NCI-H187 (cell line): ENCODE measurements around the gene CHST2.
"Not testable (repeated sequence)": the region's sequence is repeated elsewhere in the genome, so short reads cannot be mapped to it uniquely, and the experiment has no call there.

Source experiments
- DNase-seq, 2 experiments: peaks; one replicate each; lab custom pipeline; 2025; lab: John Stamatoyannopoulos, UW

The CHST2 gene

GRCh38 chr3:143134471-143134870 lies 14.9 kb downstream of the CHST2 start:
- DNase-seq, result no peak

DNA sequence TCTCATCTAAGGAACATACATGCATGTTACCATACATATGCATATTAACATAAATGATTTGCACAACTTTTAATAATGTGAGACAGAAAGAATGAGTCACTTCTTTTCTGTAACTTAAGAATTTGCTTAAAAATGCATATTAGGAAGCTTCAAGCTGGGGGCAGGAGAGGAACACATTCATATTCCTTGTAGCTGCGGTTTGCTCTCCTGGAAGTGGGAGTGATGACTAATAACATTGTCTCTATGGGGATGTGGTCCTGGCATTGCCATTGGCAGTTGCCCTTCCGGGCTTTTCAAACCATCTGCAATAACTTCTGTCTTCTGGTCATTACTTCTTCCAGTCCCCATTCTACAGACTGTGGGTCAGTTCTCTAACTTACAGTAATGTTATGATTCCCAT lies 15.6 kb downstream of the CHST2 start:
- DNase-seq, result no peak

DNA sequence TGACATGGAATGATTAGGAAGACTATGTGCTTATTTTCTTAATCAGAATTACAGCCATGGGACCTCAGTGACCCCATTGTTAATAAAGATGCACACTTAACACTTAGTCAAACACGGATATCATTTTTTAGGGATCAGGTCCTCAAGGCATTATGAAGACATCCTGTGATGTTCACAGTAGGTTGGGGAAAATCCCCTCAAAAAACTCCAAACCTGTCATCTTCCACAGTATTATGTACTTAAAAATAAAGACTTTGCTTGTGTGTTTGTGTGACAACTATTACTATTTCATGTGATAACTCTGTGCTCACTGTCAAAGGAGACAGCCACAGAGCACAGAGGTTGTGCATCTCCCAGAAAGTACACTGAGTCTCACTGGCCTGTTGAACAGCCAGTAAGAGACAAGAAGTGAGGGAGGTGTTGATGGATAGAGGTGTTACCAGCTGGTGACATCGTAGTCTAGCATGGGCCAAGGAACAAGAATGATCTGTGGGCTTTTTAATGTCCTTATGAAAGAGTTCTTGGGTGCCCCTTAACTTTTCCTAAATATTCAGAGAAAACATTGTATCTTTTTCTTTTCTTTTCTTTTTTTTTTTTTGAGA lies 18.0 kb downstream of the CHST2 start:
- DNase-seq, result no peak

DNA sequence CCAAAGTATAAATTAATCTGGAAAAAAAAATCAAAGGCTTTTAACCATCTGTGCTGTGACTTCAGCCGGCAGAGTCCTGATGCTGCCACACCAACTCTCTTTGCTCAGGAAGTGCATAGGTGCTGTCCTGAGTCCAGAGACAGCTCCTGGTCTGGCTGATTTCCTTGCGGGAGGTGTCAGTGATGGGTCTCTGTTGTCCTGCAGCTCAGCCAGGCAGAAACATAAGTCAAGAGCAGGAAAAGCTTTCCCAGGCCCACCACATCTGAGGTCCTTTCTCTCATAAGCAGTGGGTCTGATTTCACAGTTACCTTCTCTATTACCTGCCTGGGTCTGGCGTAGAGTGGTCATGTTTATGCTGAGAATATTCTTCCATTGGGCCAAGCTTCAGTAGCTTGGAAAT lies 19.4 kb downstream of the CHST2 start:
- no peak for DNase-seq

DNA sequence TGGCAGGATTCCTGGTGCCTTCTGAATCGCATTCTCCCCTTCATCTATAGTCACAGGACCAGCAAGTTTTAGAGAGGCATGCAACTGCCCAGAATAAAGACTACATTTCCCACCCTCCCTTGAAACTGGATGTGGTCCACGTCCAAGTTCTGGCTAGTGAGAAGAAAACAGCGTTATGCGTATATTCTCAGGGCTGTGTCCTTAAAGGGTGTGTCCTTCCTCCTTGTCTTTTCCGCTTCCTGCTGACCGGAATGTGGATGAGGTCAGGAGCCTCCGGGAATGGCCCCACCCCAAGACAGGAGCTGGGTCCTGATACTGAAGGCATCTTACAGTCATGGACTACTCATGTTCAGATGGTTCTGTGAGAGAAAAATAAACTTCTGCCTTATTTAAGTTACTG lies 20.2 kb downstream of the CHST2 start:
- no peak for DNase-seq

DNA sequence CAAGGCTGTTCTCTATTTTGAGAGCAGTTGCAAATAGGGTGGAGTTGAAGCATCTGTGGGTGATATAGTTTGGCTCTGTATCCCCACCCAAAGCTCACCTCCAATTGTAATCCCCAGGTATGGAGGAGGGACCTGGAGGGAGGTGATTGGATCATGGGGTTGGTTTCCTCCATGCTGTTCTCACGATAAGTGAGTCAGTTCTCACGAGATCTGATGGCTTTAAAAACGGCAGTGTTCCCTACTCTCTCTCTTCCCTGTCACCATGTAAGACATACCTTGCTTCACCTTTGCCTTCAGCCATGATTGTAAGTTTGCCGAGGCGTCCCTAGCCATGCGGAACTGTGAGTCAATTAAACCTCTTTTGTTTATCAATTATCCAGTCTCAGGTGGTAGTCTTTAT lies 21.0 kb downstream of the CHST2 start:
- DNase-seq, result no peak

GRCh38 chr3:143142354-143142753 lies 22.8 kb downstream of the CHST2 start:
- no peak for DNase-seq

DNA sequence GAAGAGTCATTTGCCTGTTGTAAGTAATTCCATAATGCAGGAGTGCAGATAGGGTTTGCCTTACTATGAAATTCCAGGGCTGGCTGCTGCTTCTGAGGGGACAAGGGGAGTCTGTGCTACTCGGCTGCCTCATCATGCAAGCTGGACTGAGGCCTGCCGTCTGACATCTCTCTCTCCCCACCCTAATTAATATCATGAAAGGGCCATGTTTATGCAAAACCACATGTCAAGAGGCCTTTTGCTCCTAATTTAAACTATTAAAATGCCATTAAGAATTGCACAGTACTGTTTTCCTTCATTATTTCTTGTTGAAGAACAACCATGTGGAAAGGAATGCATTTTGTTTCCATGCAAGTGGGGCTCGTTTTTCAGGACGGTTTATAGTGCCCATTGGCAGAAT lies 26.3 kb downstream of the CHST2 start:
- DNase-seq, result no peak

DNA sequence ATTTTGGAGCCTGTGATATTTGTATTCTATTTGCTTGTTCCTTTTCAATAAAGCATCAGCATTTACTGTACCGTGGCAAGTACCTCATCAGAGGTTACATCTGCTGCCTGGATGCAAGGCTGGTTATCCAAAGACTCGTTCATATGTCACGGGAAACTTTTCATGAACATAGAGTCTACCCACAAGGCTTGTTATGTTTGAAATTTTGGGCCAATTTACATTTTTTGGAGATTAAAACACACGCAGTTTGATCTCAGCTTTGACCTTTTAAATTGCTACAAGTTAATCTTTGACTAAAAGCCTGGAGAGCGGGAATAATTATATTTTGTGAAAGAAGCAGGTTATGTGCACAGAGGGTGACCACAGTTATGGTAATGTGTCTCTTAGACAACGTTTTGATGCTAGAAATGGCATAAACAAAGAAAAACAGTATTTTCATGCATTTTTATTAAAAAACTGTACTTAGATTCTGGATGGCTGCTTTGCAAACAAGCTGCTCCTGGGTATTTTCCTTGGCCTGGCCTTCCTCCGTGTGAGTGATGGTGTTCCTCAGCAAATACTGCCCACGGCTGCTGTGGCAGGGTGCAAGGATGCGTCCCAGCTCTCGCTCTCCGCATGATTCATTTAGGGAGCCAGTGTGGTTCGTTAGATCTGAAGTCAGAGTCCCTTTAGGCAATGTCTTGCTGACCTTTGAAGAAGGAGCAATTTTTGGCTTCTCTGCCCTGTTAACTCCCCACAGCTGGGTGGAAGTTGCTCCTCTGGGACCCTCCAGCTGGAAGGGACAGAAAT lies 27.1 kb downstream of the CHST2 start:
- no peak for DNase-seq

GRCh38 chr3:143147707-143148106 lies 28.1 kb downstream of the CHST2 start:
- DNase-seq, result no peak

DNA sequence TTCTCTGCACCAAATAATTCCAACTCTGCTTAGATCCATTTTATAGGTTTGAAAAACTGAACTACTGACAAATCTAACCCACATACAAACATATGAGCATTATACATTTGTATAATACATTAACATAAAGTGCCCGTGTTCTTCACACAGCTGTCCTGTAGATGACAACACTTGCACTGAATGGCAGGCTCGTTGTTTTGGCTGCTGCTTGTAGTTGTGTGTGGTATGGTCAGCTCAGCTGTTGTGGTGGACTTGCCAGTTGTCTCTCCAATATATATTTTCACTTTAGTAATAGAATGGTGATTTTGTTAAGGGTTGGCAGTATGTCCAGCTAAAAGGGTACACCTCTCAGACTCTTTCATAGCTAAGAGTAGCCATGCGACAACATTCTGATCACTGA lies 30.5 kb downstream of the CHST2 start:
- DNase-seq, result no peak

DNA sequence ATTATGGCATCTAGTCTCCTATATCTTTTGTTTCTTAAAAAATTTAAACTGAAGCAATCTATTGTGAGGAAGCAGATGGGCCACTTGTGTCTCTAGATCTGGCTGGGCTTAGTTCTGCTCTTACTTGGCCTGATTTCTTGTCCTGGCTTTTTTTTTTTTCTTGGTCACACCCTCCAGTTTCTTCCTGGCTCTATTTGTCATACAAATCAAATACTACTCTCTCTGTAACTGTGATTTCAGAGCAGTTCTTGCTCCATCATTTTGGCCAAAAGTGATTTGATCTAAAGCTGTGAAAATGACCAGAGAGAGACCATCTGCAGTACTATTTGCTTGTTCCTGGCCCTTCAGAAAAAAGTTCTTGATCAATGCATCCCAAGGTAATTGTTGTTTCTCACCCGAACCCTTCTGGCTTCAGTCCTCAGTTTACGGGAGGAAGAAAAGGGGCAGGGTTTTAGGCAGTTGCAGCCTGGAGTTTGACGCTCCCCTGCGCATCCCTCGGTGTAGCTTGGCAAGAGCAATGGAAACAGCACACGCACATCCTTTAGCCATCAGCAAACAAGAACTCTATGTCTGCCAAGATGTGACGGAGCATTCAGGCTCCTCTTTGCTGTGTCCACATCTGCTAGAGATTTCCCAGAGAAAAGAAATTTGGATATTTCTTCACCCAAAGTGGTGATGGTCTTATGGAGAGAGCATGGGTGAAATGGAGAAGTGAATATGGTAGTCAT lies 31.6 kb downstream of the CHST2 start:
- DNase-seq, result no peak

DNA sequence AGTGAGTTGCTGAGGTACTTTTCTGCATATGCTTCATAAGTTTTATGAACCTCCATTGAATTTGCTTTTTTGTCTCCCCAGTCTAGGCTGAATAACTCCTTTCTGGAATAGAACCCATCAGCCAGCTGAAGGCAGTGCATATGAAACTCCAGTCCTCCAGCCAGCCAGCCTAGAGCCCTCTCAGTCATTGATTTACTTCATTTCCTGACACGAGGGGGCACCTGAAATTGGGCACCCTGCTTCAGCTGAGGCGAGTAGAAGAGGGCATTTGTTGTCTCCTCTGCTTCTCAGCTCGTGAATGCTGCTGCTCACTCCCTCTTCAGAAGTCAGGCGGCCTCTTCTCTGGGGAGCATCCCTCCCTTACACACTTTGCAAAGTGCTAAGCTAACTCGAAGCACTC lies 32.5 kb downstream of the CHST2 start:
- no peak for DNase-seq

- no peak for DNase-seq
Observed at GRCh38 chr3:143155756-143156155, 36.2 kb downstream of the CHST2 start.

- no peak for DNase-seq
Observed at GRCh38 chr3:143158014-143158988, 38.7 kb downstream of the CHST2 start.

DNA sequence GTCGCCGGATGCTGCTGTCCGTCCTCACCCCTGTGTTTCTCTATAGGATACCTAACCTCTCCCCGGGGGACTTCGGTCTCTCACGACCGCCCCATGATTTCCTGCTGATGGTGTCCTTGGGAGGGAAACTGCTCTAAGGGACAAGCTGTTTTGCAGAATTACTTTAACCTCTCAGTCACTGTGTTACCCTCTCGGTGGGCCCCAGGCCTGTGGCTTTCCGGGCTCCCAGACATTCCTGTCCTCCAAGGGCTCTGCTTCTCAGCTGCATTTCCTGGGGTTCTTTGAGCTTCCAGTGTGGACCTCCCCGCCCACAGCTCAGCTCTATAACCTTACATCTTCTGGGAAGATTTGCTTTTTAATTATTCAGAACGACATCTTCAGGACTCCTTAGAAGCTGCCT lies 40.9 kb downstream of the CHST2 start:
- DNase-seq, result no peak

DNA sequence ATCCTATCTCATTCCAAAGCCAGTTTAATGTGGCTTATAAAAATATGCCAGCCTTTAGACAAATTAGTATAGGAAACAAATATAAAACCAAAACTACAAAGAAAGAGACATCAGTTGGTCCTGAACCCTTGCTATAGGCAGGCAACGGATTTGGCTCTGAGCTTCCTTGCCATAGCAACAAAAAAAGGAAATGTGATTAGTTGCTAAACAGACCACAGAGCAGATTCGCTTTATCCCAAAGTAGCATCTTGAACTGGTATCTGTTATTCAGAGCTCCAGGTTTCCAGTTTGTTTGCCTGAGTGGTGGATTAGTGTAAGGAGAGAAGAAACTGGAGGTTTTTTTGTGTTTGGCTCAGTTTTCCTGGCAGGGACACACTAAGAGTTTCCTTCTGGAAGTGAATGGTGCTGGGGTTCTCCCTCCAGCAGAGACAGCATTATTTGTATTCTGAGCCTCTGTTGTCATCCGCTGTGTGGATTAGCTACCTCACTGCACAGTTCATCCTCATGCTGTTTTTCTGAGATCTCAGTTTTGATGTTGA lies 44.1 kb downstream of the CHST2 start:
- no peak for DNase-seq

- no peak for DNase-seq
Observed at GRCh38 chr3:143165211-143165610, 45.6 kb downstream of the CHST2 start.

- DNase-seq, result not testable (repeated sequence)
Observed at GRCh38 chr3:143165612-143166285, 46.2 kb downstream of the CHST2 start.

DNA sequence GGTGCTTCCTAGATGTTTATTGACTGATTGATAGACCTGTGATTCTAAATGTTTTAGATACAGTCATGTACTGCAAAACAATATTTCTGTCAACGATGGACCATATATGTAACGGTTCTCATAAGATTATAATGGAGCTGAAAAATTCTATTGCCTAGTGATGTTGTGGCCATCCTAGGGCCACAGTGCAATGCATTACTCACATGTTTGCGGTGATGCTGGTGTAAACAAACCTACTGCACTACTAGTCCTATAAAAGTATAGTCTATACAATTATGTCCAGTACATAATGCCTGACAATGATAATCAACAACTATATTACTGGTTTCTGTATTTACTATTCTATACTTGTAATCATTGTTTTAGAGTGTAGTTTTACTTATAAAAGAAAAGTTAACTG lies 46.8 kb downstream of the CHST2 start:
- DNase-seq, result no peak
